ENCODE results near the gene SPOCD1.

SPOCD1 gene

DNA sequence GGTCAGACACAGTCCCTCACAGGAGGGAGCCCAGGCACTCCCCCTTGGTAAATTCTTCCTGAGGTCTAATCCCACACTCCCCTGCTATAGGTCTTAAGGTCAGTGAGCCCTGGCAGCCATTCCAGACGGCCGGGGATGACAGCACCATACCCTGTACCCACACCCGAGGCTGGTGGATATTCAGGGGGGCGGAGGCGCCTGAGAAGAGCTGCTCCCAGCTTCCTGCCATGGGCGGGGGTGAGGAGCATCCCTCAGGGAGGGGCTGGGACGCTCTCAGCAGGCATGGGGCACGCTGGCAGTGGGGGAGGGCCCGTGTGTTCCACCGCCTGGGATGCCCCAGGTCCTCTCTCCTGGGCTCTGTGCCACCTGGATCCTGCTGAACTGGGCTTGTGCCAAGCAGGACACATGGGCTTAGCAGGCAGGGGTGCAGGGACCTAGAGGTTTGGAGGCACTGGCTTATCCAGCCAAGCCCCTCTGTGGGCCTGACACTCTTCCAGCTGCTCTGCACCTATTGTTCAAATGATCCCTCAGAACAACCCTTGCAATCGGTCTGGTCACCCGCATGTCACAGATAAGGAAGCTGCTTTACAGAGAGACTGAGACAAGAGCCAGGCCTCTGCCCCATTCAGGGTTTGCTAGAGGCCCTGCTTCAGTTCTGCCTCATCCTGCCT is 46.0 kb downstream of the SPOCD1 start:
- DNase-seq, result peak; percentile 58

DNA sequence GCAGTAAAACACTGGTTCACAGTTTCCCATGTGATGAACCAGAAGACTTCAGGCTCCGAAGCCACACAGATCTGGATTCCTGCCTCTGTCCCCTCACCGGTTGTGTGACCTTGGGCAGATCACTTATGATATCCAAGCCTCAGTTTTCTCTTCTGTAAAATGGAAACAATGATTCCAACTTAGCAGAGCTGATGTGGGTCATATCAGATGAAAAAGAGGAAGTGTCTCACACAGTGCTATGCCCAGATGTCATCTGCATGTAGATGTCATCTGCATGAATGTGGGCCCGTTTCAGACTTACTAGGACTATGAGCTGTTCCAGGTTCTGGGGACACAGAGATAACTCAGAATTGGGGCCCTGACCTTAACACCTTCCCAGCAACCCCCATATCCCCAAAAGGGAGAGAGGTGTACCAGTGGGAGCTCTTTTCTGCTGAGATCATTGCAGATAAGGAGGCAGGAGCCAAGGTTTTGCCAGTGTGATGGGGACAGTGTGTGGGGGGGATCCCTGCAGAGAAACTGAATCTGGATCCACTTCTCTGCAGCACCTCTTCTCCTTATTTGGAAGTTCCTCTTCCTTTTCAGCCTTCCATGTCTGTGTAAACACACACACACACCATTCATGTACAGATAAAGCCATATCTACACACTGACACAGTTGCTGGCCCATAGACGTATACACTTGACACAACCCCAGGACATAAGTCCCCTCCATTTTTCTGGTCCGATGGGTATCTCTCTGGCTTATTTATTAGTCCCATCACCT is 46.7 kb downstream of the SPOCD1 start:
- DNase-seq, result peak; percentile 57

GRCh38 chr1:31768407-31768907 is 47.4 kb downstream of the SPOCD1 start:
- DNase-seq, result no peak

- no peak for DNase-seq
Observed at GRCh38 chr1:31767225-31767624, 48.6 kb downstream of the SPOCD1 start.

GRCh38 chr1:31765516-31765915 is 50.3 kb downstream of the SPOCD1 start:
- no peak for DNase-seq

GRCh38 chr1:31765041-31765467 is 50.8 kb downstream of the SPOCD1 start:
- DNase-seq, result peak; percentile 47

GRCh38 chr1:31764312-31765040 is 51.3 kb downstream of the SPOCD1 start, which contains the start of gene ADGRB2:
TSS of gene ADGRB2 (minus strand) at chr1:31764340. CDS start at chr1:31757221, 7,119 bp downstream.
- no peak for DNase-seq

- DNase-seq, result no peak
Observed at GRCh38 chr1:31763671-31764311, 52.0 kb downstream of the SPOCD1 start.

DNA sequence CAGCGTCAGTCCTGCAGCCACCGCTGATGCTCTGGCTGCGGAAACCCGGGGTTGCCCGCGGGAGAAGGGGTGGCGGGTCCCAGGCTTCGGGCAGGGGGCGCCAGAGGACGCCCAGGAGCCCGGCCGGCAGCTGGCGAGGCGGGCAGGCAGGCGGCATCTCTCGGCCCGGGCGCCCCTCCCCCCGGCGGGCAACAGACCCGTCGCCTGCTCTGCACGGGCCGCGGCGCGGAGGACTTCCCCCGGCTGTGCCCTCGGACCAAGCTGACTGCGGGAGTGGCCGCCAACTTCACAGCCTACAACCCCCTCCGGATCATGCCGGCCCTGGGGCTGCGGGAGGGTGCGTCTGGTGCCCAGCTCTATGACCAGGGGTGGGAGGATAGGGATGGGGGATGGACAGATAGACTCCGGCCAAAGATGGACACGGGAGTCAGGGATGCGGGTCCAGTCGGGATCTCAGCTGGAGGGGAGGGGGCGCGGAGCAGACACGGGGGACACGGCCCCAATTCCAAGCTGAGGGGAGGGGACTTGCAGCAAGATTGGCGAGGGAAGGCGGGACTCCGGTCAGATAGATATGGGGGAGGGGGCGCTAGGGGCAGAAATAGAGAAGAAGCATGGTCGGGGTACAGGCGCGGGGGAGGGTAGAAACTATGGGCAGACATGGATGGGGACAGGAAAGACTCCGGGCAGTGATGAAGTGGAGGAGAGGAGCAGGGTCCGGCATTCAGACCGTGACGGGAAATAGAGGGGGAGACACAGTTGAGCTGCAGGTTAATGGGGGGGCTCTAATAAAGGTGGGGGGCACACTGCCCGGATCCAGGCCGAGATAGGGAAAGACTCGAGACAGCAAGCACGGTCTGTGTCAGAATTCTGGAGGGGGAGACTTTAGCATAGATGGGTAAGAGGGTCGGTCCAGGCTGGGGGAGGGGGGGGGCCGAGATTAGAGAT is 52.8 kb downstream of the SPOCD1 start:
- peak; percentile 47 for DNase-seq

- no peak for DNase-seq
Observed at GRCh38 chr1:31762323-31762722, 53.5 kb downstream of the SPOCD1 start.

GRCh38 chr1:31761883-31762282 is 53.9 kb downstream of the SPOCD1 start:
- no peak for DNase-seq

DNA sequence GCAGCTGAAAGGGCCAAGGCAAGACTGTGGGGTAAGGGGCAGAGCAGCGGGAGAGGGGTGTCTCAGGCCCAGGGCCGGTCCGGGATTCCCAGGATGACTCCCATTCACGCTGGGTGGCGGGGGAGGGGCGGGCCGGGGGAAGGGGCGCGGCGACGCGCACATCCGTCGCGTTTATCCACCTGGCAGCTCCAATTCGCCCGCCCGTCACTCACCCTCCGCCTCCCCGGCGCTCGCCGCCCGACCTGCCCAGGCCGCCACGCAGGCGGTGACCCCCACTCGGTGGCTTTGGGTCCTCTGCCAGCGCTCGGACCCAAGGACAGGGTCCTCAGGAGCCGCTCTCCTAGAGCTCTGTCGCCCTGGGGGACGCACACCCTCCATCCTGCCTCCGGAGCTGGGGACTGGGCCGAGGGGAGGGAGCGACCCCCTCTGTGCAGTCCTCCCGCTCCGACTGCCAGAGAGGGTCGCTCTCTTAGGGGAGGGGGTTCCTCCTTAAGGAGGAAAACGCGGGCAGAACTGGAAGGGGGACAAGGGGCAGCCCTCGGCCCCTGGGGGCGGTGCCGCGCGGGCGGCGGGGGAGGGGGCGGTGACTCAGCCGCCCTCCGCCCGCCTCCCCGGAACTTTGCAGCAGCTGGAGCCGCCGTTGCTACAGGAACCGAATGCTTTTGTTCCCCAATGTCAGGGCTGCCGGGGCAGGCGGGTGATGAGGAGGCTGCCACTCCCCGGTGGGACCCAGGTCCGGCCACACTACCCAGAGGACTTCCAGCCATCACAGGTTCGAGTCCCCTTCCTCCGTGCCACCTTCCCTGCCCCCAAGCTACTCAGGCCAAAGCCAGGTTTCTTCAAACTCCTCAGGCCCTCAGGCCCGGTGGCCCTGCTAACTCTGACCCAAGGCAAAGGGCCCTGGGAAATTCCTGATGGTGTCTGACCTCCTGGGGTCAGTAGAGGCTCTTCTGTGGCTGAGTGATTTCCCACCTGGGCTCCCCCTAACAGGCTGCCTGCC is 55.1 kb downstream of the SPOCD1 start:
- DNase-seq, result peak; percentile 25

DNA sequence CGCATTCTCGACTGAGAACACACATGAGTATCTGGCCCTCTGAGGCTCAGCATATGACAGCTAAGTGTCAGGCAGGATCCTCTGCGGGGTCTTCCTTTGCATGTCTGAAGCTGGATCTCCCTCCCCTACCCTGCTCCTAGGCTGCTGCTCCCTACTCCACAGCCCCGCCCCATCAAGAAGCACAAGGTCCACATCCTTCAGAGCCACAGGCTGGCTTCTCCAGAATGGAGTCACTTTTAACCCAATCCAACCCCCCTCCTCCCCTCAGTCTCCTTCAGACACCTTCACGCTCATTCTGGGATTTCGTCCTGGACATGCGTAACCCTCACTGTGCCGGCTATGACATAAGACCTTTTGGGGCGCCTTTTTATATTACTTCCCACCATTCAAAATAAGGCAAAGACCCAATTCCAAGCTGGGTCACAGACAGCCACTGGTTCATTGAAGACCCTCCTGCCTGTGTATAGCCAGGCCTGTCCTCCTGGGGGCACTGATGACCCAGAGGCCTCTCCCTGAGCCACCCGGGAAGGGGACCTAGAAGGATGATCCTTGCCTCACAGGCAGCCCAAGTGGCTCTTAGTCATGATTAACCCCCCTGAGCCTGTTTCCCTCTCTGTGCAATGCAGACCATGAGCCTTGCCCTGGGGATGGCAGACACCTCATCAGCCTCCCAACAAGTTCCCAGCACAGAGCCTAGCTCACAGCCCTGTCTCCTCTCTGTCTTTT is 56.4 kb downstream of the SPOCD1 start:
- DNase-seq, result no peak

GRCh38 chr1:31758823-31759222 is 57.0 kb downstream of the SPOCD1 start:
- DNase-seq, result no peak

DNA sequence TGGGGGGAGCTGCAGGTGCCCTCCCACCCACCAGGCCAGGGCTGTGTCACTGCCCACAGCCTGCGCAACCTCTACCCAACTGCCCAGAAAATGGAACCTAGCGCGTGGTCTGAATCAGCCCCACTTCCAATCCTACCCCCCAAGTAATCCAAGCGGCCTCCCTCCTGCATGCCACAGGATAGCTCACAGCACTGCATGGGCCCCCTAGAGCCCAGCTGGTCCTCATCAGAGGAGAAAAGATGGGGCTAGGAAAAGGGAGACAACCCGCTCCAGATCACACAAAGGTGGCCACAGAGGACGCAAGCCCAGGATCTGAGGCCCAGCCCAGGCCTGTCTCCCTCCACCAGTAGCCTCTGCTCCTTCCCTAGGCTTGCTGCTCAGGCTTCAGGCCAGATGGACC is 57.8 kb downstream of the SPOCD1 start:
- DNase-seq, result no peak

DNA sequence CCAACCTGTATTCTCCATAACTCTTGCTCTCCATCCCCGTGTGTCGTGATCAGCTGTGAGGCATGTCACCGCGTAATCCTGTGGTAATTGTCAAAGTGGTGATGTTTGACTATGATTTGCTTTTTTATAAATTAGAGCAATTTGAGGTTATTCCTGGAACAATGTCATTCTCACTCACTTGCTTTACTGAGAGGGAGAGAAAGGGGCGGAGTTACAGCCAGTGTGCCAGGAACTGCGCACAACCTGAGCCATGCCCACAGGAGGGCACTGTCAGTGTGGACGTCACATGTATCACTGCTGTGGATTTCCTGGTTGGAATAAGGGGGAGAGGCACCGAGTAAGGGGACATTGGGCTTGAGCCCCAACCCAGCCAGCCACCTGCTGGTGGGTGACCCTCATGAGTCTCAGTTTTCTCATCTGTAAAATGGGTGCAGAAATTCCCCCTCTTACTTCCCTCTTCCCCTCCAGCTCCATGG is 58.6 kb downstream of the SPOCD1 start:
- no peak for DNase-seq

DNA sequence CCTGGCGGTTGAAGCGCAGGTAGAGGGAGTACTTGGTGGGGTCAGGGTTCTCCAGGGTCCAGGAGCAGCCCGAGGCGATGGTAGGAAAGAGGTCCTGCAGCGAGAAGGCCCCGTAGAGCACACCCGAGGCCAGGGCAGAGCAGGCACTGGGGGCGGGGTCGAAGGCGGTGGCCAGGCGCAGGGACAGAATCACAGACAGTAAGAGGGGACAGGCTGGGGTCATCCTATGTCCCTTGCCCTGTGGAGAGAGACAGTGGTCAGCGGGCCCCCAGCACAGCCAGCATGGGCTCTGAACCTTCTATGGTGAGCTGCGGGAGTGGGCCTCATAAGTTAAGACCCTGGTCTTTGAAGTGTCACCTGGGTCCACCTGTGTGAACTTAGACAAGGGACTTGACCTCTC is 59.2 kb downstream of the SPOCD1 start:
- DNase-seq, result no peak

DNA sequence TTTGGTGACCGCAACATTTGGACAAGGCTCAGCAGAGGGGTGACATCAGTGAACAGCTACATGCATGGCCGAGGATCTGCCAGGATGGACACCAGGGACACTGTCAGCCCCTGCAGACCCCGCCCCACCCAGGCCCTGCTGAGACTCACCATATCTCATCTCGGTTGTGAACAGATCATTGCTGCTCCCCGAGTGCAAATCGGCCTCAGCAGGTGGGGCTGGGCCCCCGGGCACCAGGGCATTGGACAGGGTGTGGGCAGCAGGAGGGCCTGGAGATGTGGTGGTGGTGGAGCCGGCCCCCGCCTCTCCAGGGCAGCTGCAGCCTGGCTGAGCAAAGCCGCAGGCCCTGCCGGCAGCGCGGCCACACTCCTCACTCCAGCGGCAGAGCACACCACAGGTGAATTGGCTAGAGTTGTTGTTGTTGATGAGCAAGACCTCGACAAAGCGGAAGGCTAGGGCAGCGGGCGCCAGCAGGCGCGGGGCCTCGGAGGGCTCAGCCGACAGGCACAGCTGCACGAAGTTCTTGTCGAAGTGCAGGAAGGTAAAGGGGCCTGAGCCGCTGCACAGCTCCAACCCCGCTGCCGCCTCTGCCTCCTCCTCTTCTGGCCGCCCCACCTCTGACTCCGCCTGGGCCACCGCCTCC is 59.9 kb downstream of the SPOCD1 start:
- DNase-seq, result no peak

- no peak for DNase-seq
Observed at GRCh38 chr1:31755197-31755611, 60.6 kb downstream of the SPOCD1 start.
